ENCODE data around the gene VAV2. TPM values are rescaled to one million over a fixed set of nuclear protein-coding genes. Genes with fewer than 3 reads are reported as not detected.
A peak's percentile ranks its signal among the peaks of the same experiment; 100 is the strongest.

The VAV2 gene
- total RNA-seq, 4 donors from 2014 or later = 15.0 to 25.7 (median 20.5) TPM

DNA sequence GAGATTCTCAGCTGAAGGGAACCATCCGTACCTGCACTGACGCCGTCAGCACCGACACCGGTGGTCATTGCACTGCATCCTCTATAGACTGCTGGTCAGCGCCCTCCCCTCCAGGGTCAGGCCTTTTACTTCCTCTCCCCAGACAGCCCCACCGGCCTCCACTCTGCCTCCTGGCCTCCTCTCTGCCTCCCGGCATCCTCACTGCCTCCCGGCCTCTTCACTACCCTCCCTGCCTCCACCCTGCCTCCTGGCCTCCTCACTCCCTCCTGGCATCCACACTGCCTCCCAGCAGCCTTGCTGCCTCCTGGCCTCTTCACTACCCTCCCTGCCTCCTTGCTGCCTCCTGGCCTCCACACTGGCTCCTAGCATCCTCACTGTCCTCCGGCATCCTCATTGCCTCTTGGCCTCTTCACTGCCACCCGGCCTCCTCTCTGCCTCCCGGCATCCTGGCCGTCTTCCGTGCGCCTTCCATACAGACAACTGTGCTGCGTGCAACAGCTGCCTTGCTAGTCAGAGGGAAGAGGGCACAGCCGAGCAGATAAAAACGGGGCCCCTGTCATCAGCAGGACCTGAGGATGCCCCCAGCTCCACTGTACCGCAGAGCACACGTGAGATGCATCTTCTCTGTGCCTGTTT is 62.0 kb downstream of the VAV2 start:
- intact Hi-C loops (cut with DNase I) = loop anchor here (5.0 kb wide), 1 partner anchor 62 kb away; the partner anchor contains the start of gene VAV2
- Histone ChIP-seq H3K4me3 (replicated peaks in 1 of 3) (no peak overlapping the region), H3K4me1 (peaks cover 35 to 46% of the 10 kb centered on the region in 2 donors), H3K9me3 (no peaks in the 10 kb centered on the region), H3K27me3 (no peaks in the 10 kb centered on the region), H3K27ac (peak overlapping the region in 2 of 3 donors; percentile 43 to 82), H3K36me3 (no peaks in the 10 kb centered on the region)
- TF ChIP-seq, protein P1, sequence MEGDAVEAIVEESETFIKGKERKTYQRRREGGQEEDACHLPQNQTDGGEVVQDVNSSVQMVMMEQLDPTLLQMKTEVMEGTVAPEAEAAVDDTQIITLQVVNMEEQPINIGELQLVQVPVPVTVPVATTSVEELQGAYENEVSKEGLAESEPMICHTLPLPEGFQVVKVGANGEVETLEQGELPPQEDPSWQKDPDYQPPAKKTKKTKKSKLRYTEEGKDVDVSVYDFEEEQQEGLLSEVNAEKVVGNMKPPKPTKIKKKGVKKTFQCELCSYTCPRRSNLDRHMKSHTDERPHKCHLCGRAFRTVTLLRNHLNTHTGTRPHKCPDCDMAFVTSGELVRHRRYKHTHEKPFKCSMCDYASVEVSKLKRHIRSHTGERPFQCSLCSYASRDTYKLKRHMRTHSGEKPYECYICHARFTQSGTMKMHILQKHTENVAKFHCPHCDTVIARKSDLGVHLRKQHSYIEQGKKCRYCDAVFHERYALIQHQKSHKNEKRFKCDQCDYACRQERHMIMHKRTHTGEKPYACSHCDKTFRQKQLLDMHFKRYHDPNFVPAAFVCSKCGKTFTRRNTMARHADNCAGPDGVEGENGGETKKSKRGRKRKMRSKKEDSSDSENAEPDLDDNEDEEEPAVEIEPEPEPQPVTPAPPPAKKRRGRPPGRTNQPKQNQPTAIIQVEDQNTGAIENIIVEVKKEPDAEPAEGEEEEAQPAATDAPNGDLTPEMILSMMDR (IDR thresholded peaks at IDR 0.05) = no peak
- no peak for DNase-seq
- WGBS, 2 donors = 51 to 55% methylated on average over 20 of the region's 20 CpGs

DNA sequence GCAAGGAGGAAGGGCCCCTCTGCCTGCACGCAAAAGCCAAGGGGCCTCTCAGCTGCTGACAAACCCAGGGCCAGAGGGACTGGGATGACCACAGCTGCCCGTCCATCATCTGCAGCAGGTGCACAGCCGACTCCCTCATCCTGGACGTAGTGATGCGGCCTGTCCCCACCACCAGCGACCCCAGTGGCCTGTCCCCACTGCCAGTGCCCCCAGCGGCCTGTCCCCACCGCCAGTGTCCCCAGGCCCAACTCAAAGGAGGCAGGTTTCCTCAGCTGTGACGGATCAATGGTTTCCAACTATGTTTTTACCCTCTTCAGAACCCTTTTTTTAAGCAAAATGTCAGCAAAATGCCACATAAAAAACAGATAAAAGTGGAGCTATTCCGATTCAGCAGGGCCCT is 62.5 kb downstream of the VAV2 start:
- 57 to 64% methylated on average over 7 to 10 of the region's 10 CpGs for WGBS, 2 donors
- Histone ChIP-seq H3K4me1 (peaks cover 31 to 40% of the 10 kb centered on the region in 2 donors), H3K27ac (peak overlapping the region in 1 of 3 donors; percentile 43), H3K9me3 (no peaks in the 10 kb centered on the region), H3K4me3 (replicated peaks in 1 of 3) (no peak overlapping the region), H3K36me3 (no peaks in the 10 kb centered on the region), H3K27me3 (no peaks in the 10 kb centered on the region)
- intact Hi-C loops (cut with DNase I) = no loop called here
- TF ChIP-seq, protein P1 (IDR thresholded peaks at IDR 0.05) = no peak
- no peak for TF ChIP-seq POLR2A (IDR thresholded peaks at IDR 0.05)
- no peak for DNase-seq

DNA sequence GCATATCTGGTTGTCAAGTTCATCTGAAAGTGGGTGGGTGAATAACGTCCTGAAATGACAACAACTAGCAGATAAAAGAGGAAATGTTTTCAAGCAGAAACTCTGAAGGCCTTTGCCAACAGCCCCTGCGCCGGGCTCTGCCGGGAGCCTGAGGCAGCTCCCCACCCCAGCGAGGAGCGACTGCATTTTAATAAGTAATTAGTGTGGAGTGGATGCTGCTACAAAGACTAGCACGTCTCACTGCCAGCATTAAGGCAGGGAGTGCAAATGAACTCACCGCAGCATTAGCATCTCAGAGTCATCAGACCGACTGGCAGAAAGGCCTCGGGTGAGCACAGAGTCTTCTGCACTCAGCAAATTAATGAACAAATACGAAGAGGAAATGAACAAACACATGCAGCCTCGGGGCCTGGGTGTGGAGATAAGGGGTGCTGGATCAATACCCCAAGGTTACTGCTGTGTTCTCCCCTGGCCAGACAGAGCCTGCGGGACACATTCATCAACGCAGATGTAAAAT is 63.8 kb downstream of the VAV2 start:
- WGBS, 2 donors = 77 to 87% methylated on average over 14 of the region's 14 CpGs
- no peaks in the 10 kb centered on the region for H3K36me3 ChIP-seq
- intact Hi-C loops (cut with DNase I) = no loop called here
- no peak overlapping the region for H3K4me3 ChIP-seq (replicated peaks in 1 of 3)
- TF ChIP-seq POLR2A (IDR thresholded peaks at IDR 0.05) = no peak
- TF ChIP-seq, protein P1 (IDR thresholded peaks at IDR 0.05) = no peak
- no peaks in the 10 kb centered on the region for H3K27me3 ChIP-seq
- H3K4me1 ChIP-seq = peaks cover 31 to 37% of the 10 kb centered on the region in 2 donors
- no peak overlapping the region for H3K27ac ChIP-seq
- no peak for DNase-seq
- no peaks in the 10 kb centered on the region for H3K9me3 ChIP-seq

DNA sequence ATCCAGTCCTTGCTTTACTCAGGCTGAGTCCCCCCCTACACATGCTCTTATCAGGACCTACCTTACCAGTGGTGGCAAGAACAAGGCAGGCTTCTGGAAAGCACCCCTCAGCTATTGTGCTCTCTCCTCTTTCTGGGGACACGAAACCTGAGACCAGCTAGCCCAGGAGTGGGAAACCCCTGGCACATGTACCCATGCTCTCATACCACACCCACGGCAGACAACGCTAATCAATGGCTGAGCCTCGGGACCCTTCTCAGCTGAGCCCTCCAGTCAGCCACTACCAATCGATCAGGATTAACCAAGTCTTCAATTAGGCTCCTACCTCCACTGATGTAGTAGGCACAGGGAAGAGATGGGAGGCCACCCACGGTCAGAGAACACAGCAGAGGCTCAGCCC is 65.1 kb downstream of the VAV2 start:
- H3K27me3 ChIP-seq = no peaks in the 10 kb centered on the region
- WGBS, 2 donors = 67 to 76% methylated on average over 6 of the region's 6 CpGs
- intact Hi-C loops (cut with DNase I) = no loop called here
- H3K4me3 ChIP-seq (replicated peaks in 1 of 3) = no peak overlapping the region
- TF ChIP-seq POLR2A (IDR thresholded peaks at IDR 0.05) = no peak
- TF ChIP-seq, protein P1 (IDR thresholded peaks at IDR 0.05) = no peak
- H3K4me1 ChIP-seq = peaks cover 23 to 25% of the 10 kb centered on the region in 2 donors
- no peak overlapping the region for H3K27ac ChIP-seq
- no peaks in the 10 kb centered on the region for H3K36me3 ChIP-seq
- H3K9me3 ChIP-seq = no peaks in the 10 kb centered on the region
- DNase-seq = no peak

DNA sequence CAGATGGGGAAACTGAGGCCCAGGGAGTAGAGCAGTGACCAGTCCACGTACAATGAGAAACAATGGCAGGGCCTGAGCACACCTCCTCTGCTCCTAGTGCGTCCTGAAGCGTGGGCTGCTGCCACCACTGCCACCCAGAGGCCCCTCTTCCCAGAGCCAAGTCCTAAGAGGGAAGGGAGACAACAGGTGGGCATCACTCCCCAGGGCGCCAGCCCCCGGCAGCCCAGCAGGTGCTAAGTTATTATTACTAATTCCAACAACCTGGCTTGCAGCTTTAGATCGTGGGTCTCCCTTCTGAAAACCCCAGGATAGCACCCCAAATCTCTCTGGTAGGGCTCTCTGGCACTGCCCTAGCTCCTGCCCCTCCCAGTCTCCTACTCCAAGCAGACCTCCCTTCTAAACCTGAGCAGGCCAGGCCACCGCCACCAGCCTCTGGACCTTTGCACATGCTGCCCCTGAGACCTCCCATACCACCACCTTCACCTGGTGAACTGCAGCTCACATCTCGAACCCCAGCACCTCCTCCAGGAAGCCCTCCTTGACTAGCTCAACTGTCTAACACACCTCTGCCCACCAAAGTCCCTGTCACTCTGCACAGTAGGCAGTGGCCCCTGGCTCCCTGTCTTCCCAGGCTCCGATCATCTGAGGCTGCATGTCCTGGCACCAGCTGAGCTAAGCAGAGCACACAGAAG is 65.8 kb downstream of the VAV2 start:
- no peaks in the 10 kb centered on the region for H3K27me3 ChIP-seq
- DNase-seq = no peak
- no peaks in the 10 kb centered on the region for H3K9me3 ChIP-seq
- intact Hi-C loops (cut with DNase I) = no loop called here
- no peak overlapping the region for H3K27ac ChIP-seq
- 92 to 97% methylated on average over 9 of the region's 9 CpGs for WGBS, 2 donors
- no peaks in the 10 kb centered on the region for H3K36me3 ChIP-seq
- H3K4me1 ChIP-seq = peaks cover 16 to 18% of the 10 kb centered on the region in 2 donors
- no peak overlapping the region for H3K4me3 ChIP-seq (replicated peaks in 1 of 3)
- TF ChIP-seq, protein P1 (IDR thresholded peaks at IDR 0.05) = no peak
- TF ChIP-seq POLR2A (IDR thresholded peaks at IDR 0.05) = no peak
